Common myeloid progenitor, CD34-positive (primary cell): ENCODE measurements around the gene HDAC4.

ENCODE experiments used
- CTCF ChIA-PET: fragments of 350-600 bp; sonication (Branson Sonifier 250); formaldehyde crosslinking; loops from one replicate; lab custom pipeline; 2021; ENCODE audit warnings: antibody characterized with exemption; lab: Charles Lee
- POLR2A ChIA-PET: fragments of 350-600 bp; sonication (Branson Sonifier 250); formaldehyde crosslinking; loops from one replicate; lab custom pipeline; 2021; ENCODE audit warnings: antibody characterized with exemption; lab: Charles Lee
- DNase-seq, 3 donors: peaks; one replicate each; pipeline versions ENCODE4 v3.0.0 to v3.0.0-alpha.2; 2013
- H3K27ac ChIP-seq, 2 experiments: 1 replicate in 1 of 2; 2 replicates in 1 of 2; pipeline ENCODE4 v1.7.0; 2013; ENCODE audit warnings: inconsistent platforms in 2 of 2, low read length in 2 of 2, mild to moderate bottlenecking in 2 of 2, low read depth in 1 of 2, moderate library complexity in 1 of 2; ENCODE audit not compliant: severe bottlenecking in 2 of 2, insufficient read depth in 1 of 2, poor library complexity in 1 of 2
- H3K27me3 ChIP-seq, 5 experiments: replicated peaks in 2 of 5; 1 replicate in 3 of 5; 2 replicates in 2 of 5; pipeline versions ENCODE4 v1.6.1 to v1.7.0; 2013; ENCODE audit warnings: low read length in 4 of 5, mild to moderate bottlenecking in 2 of 5, moderate library complexity in 2 of 5, inconsistent platforms in 1 of 5; ENCODE audit not compliant: insufficient read depth in 5 of 5, control insufficient read depth in 4 of 5
- H3K36me3 ChIP-seq, 4 experiments: 1 replicate in 2 of 4; 2 replicates in 2 of 4; pipeline versions ENCODE4 v1.6.1 to v1.7.0; 2013; ENCODE audit warnings: low read length in 3 of 4, control low read depth in 1 of 4, mild to moderate bottlenecking in 1 of 4; ENCODE audit not compliant: control insufficient read depth in 4 of 4, insufficient read depth in 4 of 4
- H3K4me1 ChIP-seq, 4 experiments: 1 replicate in 3 of 4; 2 replicates in 1 of 4; pipeline versions ENCODE4 v1.6.1 to v1.7.1; 2013; ENCODE audit warnings: low read length in 3 of 4, mild to moderate bottlenecking in 3 of 4, control low read depth in 1 of 4, inconsistent platforms in 1 of 4, moderate library complexity in 1 of 4; ENCODE audit not compliant: control insufficient read depth in 4 of 4, insufficient read depth in 4 of 4; ENCODE audit errors: control extremely low read depth in 1 of 4
- H3K4me3 ChIP-seq, 7 experiments: 1 replicate in 4 of 7; 2 replicates in 3 of 7; pipeline versions ENCODE4 v1.5.1 to v1.7.0; 2013; ENCODE audit warnings: mild to moderate bottlenecking in 7 of 7, low read length in 6 of 7, moderate library complexity in 6 of 7, inconsistent platforms in 2 of 7, low read depth in 2 of 7, control low read depth in 1 of 7; ENCODE audit not compliant: insufficient read depth in 4 of 7, control insufficient read depth in 1 of 7; ENCODE audit errors: extremely low read depth in 1 of 7
- H3K9me3 ChIP-seq, 5 experiments: 1 replicate in 4 of 5; 2 replicates in 1 of 5; pipeline versions ENCODE4 v1.6.1 to v1.7.1; 2013; ENCODE audit warnings: low read length in 4 of 5, mild to moderate bottlenecking in 2 of 5, inconsistent platforms in 1 of 5, low read depth in 1 of 5, moderate library complexity in 1 of 5; ENCODE audit not compliant: control insufficient read depth in 4 of 5, insufficient read depth in 2 of 5; ENCODE audit errors: control extremely low read depth in 1 of 5
- WGBS: methylation state at CpG from one replicate; pipeline ENCODE4 v1.1.5; 2013; ENCODE audit not compliant: insufficient coverage; 5-methylcytosine and 5-hydroxymethylcytosine counted together

HDAC4 gene

GRCh38 chr2:239360421-239361310 lies 40.2 kb downstream of the HDAC4 start:
- Histone ChIP-seq H3K27ac (no peak overlapping the region), H3K27me3 (no peaks in the 10 kb centered on the region), H3K9me3 (no peaks in the 10 kb centered on the region), H3K4me3 (no peak overlapping the region), H3K4me1 (no peaks in the 10 kb centered on the region), H3K36me3 (peaks cover 0 to 2% (median 0%) of the 10 kb centered on the region in 4 experiments)
- ChIA-PET POLR2A (no interaction called here), CTCF (no interaction called here)
- no peak for DNase-seq
- 92% methylated on average over 12 of the region's 19 CpGs for WGBS

DNA sequence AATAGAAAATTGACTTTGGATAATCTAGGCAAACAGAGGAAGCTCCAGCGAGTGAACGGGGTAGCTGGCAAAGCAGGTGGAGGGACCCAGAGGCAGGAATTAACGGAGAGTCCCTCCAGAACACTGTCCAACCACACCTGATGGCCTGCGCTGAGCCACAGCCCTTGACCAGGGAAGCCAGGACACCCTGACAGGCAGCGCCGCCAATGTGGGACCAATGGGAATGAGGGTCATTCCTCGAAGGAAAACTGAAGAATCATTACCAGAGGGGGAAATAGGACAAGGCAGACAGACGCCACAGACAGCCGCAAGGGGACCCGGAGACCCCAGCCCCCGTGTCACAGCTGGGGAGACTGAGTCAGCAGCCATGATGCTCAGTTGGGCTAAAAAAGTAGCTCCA lies 40.8 kb downstream of the HDAC4 start:
- Histone ChIP-seq H3K27ac (no peak overlapping the region), H3K9me3 (peaks cover 0 to 5% (median 0%) of the 10 kb centered on the region in 5 experiments), H3K4me1 (no peaks in the 10 kb centered on the region), H3K36me3 (peaks cover 0 to 2% (median 0%) of the 10 kb centered on the region in 4 experiments), H3K27me3 (no peaks in the 10 kb centered on the region), H3K4me3 (no peak overlapping the region)
- ChIA-PET CTCF (no interaction called here), POLR2A (no interaction called here)
- WGBS: 81% methylated on average over 7 of the region's 11 CpGs
- DNase-seq: no peak

- H3K9me3 ChIP-seq: peaks cover 0 to 5% (median 3%) of the 10 kb centered on the region in 5 experiments
- H3K27ac ChIP-seq: no peak overlapping the region
- no peaks in the 10 kb centered on the region for H3K4me1 ChIP-seq
- no peak for DNase-seq
- CTCF ChIA-PET: no interaction called here
- POLR2A ChIA-PET: no interaction called here
- H3K27me3 ChIP-seq: no peaks in the 10 kb centered on the region
- 96% methylated on average over 13 of the region's 20 CpGs for WGBS
- H3K4me3 ChIP-seq: no peak overlapping the region
- peaks cover 0 to 2% (median 0%) of the 10 kb centered on the region in 4 experiments for H3K36me3 ChIP-seq
These were observed 41.5 kb downstream of the HDAC4 start for GRCh38 chr2:239359196-239359912.

DNA sequence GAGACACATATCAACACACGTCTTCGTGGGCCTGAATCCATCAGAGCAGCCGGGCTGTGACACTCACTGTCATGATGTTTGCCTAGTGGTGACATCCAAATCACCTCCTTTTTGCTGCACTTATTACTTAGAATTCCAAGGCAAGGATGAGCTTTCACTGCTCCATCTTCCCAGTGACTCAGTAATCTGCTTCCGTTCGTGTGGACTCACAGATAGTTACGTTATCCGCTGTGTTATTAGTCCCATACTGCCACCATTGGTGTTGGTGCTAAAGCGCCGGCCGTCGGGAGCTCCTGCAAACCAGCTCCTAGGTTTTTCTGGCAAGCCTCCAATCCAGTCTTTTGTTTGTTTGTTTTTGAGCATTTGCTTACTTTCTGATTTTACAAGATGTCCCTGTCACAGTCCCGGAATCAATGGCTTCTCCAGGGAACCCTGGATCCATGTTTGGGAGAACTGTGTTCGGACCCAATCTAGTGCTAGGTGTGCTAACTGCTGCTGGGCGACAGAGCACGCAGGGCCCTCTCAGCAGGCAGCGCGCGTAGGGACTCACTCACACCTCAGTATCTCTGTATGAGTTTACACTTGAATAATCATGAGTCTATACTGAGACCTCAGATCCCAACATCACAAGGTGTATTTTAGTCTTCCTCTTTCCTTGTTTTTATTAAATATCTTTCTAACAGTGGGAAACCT lies 42.6 kb downstream of the HDAC4 start:
- CTCF ChIA-PET: no interaction called here
- Histone ChIP-seq H3K9me3 (peaks cover 0 to 5% (median 3%) of the 10 kb centered on the region in 5 experiments), H3K4me3 (no peak overlapping the region), H3K27ac (no peak overlapping the region), H3K27me3 (no peaks in the 10 kb centered on the region), H3K36me3 (peaks cover 0 to 2% (median 0%) of the 10 kb centered on the region in 4 experiments), H3K4me1 (no peaks in the 10 kb centered on the region)
- 96% methylated on average over 18 of the region's 18 CpGs for WGBS
- no peak for DNase-seq
- POLR2A ChIA-PET: no interaction called here

- 83% methylated on average over 2 of the region's 3 CpGs for WGBS
- ChIA-PET CTCF (no interaction called here), POLR2A (no interaction called here)
- Histone ChIP-seq H3K9me3 (peaks cover 0 to 5% (median 3%) of the 10 kb centered on the region in 5 experiments), H3K36me3 (peaks cover 0 to 16% (median 7%) of the 10 kb centered on the region in 4 experiments), H3K4me1 (no peaks in the 10 kb centered on the region), H3K27ac (no peak overlapping the region), H3K4me3 (no peak overlapping the region), H3K27me3 (no peaks in the 10 kb centered on the region)
- DNase-seq: no peak
These were observed 45.1 kb downstream of the HDAC4 start for GRCh38 chr2:239355724-239356123.

GRCh38 chr2:239355139-239355538 lies 45.7 kb downstream of the HDAC4 start:
- Histone ChIP-seq H3K9me3 (peaks cover 0 to 5% (median 3%) of the 10 kb centered on the region in 5 experiments), H3K36me3 (peaks cover 0 to 17% (median 7%) of the 10 kb centered on the region in 4 experiments), H3K27ac (no peak overlapping the region), H3K4me1 (no peaks in the 10 kb centered on the region), H3K27me3 (no peaks in the 10 kb centered on the region), H3K4me3 (no peak overlapping the region)
- ChIA-PET POLR2A (no interaction called here), CTCF (no interaction called here)
- 95% methylated on average over 2 of the region's 2 CpGs for WGBS
- DNase-seq: no peak
